ENCODE results near the gene MXRA8.

DNA sequence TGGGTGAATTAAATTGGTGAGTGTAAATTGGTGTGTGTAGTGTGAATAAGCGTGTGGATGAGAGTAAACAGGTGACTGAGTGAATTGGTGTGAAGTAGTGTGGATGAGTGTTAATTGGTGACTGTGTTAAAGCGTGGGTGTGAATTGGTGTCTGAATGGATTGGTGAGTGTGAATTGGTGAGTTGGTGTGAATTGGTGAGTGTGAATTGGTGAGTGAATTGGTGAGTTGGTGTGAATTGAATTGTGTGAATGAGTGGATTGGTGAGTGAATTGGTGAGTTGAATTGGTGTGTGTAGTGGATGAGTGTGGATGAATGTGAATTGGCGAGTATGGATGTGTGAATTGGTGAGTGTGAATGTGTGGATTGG is 8.3 kb upstream of the MXRA8 start:
- TF ChIP-seq, protein P1, sequence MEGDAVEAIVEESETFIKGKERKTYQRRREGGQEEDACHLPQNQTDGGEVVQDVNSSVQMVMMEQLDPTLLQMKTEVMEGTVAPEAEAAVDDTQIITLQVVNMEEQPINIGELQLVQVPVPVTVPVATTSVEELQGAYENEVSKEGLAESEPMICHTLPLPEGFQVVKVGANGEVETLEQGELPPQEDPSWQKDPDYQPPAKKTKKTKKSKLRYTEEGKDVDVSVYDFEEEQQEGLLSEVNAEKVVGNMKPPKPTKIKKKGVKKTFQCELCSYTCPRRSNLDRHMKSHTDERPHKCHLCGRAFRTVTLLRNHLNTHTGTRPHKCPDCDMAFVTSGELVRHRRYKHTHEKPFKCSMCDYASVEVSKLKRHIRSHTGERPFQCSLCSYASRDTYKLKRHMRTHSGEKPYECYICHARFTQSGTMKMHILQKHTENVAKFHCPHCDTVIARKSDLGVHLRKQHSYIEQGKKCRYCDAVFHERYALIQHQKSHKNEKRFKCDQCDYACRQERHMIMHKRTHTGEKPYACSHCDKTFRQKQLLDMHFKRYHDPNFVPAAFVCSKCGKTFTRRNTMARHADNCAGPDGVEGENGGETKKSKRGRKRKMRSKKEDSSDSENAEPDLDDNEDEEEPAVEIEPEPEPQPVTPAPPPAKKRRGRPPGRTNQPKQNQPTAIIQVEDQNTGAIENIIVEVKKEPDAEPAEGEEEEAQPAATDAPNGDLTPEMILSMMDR (IDR thresholded peaks at IDR 0.05; ENCODE audit: insufficient read depth, low read length, poor library complexity, severe bottlenecking): no peak
- TF ChIP-seq EZH2phosphoT487 (conservative IDR thresholded peaks at IDR 0.05; ENCODE audit: low read length): no peak
